GM19035 (cell line): ENCODE data around the gene GSE1.

Source experiments
- ATAC-seq: cut with Tn5 transposase; IDR thresholded peaks from one replicate; pipeline ENCODE4 v1.9.1; 2021; ENCODE audit not compliant: unreplicated experiment

GSE1 gene

DNA sequence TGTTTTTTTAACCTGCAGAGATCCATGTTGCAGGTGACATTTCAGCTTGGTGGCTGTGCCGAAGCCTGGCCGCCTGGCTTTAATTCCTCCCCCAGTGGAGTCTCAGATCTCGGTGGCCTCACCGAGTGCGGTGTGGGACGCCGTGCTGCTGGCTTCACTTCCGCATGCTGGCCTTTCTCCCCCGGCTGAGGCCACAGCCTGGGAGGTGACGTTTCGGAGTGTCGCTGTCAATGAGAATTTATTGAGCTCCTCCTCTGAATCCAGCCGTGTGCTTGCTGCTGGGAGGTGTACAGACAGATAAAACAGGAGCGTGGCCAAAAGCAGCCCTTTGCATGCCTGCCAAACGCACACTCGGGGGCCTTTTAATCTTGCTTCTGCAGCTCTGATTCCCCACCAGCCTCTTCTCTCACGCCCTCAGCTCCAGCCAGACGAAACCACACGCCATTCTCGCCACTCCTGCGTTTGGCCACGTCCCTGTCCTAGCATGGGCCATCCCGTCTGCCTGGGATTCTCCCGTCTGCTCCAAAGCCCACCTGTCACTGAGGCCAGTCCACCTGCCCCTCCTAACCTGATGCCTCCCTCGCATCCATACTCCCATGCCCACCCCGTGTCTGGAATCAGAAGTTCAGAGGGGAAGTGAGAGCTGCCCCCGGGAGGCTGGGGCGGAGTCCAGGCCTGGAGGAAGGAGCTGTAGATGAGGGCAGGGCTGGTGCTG lies 3.6 kb downstream of the GSE1 start:
- no peak for ATAC-seq

DNA sequence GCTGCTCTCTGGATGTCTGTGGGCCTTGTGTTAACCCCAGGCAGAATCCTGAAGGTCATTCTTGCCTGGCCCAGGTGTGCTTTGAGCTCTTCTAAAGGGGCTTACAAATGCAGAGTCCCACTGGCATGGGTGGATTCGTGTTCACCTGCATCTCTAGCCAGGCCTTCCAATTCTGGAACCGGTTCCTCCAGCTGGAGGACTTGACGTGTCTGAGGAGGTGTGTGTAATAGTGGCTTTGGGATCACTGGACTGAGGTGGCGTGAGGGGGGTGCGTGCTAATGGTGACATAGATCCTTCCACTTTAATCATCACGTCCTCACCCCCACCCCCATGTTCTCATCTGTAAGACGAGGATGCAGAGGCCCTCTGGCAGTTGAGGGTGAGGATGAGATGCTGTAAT lies 4.8 kb downstream of the GSE1 start:
- no peak for ATAC-seq

DNA sequence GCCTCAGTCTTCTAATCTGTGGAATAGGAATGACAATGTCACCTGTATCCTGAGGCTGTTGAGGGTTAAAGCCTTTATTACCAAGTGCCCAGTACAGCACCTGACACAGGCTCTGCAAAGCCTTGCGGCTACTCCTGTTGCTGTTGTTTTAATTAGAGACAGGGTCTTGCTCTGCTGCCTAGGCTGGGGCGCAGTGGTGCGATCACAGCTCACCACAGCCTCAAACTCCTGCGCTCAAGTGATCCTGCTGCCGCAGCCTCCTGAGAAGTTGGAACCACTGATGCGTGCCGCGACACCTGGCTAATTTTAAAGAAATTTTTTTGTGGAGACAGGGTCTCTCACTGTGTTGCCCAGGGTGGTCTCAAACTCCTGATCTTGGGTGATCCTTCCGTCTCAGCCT lies 5.4 kb downstream of the GSE1 start:
- no peak for ATAC-seq

DNA sequence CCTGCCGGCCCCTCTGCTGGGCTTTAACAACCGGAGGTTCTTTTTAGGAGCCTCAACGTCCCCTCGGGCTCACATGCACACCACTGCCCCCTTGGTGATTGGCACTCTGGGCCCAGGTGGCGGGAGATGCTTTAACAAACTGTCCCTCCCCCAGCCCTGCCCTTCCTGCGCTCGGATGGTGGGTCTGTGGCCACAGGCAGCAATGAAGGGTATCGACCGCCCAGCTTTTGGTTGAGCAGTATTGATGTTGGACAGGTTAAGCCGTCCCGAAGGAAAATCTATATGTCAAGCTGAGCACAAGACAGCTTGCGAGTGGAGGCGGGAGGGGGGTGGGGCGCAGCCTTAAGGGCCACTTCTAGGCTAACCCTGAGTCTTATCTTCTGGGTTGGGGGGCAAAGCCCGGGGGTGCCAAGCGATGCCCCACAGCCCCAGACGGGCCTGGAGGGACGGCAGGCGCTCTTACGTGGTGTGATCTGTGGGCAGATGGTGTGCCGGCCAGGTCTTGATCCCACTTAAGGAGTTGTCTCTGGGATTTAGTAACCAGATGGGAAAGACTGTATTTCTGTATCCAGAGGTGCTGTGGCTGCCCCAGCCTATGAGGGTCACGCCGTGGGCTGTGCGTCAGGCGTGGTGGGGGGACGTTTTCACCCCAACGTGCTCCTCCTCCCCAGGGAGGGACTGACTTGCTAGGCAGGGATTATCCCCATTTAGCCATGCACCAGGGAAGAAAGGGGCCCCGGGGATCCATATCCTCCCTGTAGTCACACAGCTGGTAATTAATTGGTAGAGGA lies 6.2 kb downstream of the GSE1 start:
- ATAC-seq = no peak

DNA sequence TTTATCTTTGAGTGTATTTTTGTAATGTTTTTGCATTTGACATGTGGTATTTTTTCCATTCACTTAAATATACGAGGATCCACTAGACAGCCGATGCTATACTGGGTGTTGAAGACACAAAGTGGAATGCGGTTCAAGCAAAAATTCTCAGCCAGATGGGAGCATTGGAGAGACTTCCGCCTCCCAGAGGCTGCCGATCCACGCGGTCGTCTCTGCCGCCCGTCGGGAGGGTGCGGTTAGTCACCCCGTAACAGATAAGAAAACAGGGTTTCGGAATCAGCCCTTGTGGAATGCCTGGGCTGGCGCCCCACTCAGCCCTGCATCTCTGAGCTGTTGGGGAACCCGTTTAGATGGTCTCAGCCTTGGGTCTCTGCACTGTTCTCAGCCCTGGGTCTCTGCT lies 7.3 kb downstream of the GSE1 start:
- no peak for ATAC-seq

DNA sequence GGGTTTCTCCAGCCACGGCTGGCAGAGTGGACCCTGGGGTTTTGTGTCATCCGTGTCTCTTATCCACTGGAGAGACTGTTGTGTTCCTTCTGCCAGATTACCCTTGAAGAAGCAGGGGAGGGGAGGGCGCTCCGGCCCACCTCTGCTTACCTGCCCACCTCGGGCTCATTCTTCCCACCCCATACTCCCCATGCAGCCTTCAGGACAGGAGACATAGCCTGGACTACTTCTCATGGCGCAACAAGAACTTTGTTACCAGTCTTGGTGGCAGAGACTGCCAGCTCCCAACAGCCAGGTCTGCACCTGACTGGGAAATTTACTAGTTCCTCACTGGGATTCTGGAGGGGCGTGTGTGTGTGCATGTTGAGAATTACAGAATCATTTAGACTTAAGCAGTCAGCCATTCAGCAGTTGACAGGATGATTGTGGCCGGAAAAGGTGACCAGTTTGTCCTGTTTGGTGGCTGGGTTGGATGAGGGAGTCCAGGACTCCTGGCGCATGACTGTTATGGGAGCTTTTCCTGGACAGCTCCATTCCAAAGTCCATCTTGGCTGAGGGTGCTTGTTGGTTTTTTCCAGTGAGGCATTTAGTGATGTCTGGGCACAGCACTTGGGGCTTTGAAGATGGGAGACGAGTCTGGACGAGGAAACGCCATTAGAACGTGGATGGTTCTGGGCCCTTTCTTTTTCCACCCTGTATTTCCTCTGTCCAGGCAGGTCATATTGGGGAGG lies 8.7 kb downstream of the GSE1 start:
- no peak for ATAC-seq

DNA sequence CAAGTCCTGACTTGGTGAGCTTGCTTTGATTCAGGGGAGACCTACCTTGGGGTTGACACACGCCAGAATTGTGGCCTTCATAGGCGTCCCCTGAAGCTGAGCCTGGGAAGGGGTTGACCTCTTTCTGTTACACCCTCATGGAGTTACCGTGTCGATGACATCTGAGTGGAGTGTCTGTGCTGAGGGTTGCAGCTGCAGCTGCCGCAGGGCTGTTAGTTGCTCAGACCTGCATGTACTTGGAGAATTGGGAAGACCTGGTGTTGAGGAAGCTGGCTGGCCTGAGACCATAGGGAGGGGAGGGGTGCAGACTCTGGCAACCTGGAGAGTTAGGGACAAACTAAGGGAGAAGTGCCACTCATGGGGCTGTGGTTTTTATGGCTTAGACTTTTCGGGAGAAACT lies 9.6 kb downstream of the GSE1 start:
- ATAC-seq = no peak

DNA sequence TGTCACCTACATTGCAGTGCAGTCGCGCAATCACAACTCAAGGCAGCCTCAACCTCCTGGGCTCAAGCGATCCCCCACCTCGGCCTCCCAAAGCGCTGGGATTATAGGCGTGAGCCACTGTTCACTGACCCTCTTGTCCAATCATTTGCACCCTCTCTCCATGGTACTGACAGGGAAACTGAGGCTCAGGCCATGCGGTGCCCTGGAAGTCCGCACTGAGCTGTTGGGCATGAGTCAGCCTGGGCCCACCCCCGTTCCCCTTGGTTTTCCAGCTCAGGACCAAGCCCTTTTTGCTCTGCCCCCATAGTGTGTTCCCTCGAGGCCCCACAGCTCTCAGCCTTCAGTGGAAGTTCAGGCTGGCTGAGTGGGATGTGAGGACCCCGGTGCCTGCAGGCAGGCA lies 10.1 kb downstream of the GSE1 start:
- no peak for ATAC-seq

DNA sequence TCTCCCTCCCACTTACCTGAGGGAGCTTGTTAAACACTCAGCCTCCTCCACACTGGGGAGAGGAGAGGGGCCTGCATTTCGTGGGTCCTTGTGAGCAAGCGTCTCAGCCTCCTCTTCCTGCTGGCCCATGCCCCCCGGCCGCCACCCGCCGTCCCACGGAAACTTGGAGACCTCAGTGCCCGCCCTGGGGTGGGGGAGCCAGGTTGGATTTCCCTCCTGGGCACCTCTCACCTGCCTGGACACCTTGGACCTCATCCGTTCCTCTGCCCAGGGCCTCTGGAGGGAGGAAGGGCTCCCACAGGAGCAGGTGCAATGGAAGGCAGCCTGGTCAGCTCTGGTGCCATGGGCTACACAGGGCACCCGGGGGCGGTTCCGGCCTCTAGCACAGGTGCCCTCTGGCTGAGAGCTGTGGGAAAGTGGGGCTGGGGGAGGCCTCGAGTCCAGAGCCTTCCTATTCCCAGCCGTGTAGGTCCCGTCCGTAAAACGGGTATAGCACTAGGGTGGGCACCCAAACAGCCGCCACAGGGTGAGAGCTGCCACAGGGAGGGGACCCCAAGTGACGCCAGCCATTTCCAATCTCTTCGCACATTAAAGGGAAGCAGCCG lies 11.0 kb downstream of the GSE1 start:
- ATAC-seq = no peak

DNA sequence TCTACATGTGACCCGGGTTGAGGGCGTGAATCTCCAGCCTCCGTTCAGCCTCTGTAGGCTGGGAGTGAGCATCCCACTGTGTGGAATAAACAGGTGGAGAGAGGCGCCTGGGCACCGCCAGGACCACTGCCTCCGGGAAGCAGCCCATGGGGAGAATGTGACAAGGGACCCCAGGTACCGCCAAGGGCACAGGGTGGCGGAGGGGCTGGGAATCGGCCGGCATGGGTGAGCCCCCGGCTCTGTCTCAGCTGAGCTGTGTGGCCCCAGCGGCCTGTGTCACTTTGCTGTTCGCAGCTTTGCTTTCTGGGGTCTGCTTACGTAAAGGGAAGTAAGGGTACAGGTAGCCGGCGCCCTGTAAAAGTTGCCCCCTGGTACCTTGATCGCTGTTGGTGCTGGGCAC lies 11.5 kb downstream of the GSE1 start:
- no peak for ATAC-seq

DNA sequence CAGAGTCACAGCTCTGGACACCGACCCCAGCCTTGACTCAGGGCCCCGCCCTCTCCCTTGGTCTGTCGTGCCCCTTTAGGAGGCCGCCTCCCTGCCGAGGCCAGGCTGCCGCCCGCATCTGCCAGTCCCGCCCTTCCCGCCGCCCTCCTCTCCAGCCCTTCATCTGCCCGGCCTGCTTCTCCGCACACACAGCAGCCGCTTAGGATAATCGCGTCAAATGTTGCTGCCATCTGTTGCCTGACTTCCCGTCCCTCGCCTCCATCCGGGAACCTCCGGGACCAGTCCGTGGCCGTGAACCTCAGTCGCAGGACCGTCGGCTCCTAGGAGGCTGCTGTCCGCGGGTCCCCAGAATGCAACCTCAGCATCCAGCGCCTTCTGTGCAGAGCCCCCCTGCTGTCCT lies 11.9 kb downstream of the GSE1 start:
- ATAC-seq = no peak

DNA sequence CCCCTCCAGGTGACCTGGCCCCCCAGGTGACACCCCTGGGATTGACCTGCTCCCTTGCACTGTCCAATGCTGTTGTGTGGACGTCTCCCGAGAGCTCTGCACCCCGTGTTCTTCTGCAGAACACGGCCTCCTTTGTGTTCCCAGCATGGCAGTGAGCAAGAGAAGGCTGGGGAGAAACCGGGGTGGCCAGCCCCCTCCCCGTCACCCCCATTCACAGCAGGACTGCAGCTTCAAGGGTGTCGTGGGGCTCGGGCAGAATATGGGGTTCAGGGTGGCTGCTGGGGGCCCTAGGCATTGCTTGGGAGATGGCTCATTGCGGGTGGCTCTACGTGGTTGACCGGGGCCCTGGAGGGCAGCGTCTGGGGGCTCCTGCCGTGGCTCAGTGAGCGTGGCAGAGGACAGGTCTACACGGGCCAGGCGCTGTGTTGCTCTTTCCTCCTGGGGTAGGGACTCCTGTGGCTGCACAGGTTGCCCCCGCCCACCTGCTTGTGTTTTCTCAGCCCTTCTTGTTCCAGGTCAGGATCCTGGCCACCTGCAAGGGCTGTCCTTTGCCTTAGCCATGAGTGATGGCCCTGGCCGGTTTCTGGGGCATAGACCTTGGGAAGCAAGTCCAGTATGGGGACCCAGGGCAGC lies 12.5 kb downstream of the GSE1 start:
- ATAC-seq = no peak

DNA sequence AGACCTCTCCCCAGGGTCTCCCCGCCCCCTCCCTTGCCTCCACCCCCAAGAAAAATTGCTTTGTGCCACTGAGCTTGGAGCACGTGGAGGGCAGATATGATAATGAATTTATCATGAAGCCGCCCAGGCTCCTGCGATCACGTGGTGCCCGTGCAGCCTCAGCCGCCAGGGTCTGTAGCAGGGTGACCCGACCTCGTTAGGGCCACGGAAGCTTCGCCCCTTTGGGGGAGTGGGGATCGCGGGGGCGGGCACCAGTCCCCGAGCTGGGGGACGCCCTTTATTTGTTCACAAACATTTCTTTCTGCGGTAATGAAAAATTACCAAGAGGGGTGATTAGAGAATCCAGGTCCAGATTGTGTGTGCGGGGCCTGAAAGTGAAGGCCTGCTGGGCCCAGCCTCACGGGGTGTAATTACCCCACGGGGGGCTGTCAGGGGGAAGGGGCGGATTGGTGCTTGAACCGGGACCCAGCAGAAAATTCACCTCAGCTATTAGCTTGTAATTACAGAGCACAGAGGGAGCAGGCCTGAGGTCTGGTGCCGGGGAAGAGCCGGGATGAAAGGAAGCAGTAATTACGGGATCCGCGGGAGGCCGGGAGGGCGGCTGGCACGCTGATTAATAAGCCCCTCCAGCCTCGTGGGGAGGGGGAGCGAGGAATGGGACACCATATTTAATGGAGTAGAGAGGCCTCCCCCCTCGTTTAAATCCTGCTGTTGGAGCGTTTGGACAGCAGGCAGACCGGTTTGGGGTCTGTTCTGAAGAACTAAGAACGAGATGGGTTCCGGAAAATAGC lies 13.3 kb downstream of the GSE1 start:
- ATAC-seq = no peak

DNA sequence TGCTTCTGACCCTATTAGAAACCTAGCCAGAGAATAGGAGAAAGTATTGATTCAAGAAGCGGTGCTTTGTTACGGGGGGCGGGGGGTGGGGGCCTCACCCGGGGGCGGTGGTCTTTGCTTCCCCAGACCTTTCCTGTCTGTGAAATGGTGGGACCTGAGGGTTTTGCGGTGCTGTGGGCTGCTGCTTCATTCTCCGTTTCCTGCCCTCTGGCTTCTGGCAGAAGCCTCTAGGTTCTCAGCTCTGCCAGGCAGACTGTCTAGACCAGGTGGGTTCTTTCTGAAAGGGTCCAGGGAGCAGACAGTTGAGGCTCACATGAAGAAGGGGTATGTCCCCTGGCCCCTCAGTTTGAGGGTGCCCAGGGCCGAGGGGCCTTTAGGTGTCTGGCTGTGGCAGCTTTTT lies 14.0 kb downstream of the GSE1 start:
- ATAC-seq = no peak

DNA sequence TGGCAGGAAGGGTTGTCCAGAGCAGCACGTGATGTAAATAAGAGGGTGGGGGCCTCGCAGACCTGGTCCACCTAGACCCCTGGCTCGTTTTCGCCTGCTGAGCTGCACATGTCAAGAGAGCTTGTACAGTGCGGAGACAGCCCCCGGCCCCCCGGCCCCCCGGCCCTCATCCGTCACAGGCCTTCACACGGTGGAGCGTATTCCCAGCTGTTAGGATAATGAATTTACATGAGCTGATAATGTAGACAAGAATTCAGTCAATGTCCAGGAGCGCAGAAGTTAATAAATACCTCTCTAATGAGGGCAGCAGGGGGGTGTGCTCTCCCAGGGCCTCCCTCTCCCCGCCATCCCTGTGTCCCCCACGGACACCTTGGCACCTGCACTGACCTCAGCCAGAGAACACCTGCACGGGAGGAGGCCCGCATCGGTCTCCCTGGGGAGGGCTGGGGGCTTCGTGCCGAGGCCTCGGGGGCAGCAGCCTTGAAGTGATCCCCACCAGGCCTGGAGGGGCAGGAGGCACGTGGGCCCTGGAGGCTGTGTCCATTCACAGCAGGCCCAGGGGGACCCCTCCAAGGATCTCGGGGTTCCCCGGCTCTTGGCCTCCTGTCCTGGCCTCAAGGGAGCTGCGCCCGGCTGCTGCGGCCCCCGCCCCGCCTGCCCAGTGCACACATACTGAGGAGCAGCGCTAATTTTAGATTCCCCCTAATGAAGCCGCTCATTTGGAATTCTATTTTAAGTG lies 14.6 kb downstream of the GSE1 start:
- no peak for ATAC-seq

DNA sequence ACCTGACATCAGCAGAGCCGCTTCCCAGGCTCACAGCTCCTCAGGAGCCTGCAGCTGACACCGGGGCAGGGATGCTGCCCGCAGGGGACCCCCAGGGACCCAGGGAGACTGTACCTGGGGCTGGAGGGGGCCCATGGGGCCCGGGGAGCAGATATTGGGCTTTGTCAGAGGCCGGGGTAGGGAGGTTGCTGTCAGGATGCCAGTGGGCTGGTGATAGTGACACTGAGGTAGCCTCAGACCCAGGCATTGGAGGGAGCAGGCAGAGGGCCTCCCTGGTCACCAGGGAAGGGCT lies 15.1 kb downstream of the GSE1 start:
- ATAC-seq = no peak

DNA sequence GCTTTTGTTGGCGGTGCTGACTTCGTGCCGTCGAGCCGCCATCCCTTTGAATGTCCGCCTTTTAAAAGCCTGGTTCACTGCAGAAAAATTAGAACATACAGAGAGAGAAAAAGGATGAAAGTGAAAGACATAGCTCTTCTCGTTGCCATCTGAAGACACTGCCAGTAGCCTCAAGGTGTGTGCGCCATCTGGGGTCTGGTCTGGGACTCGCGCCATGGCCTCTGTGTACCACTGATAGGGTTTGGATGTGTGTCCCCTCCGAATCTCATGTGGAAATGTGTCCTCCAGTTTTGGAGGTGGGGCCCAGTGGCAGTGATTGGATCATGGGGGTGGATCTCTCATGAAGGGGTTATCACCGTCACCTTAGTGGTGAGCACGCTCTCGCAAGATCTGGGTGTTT lies 15.5 kb downstream of the GSE1 start:
- no peak for ATAC-seq

DNA sequence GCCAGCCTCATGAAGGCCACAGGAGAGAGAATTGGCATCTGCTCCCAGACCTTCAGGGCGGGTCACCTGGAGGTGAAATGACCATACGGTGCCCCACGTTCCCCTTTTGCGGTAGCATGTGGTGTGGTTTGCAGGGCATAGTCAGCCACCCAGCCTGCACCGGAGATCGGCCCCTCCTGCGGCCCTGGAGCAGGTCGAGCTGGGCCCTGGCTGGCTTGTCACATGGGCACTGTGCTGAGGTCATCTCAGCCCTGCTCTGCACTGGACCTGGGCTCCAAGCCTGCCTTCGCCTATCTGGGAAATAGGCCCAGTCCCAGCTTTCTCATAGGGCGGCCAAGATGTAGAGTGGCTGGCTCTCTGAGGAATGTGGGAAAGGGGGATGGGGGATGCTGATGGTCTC lies 16.2 kb downstream of the GSE1 start:
- ATAC-seq = no peak

DNA sequence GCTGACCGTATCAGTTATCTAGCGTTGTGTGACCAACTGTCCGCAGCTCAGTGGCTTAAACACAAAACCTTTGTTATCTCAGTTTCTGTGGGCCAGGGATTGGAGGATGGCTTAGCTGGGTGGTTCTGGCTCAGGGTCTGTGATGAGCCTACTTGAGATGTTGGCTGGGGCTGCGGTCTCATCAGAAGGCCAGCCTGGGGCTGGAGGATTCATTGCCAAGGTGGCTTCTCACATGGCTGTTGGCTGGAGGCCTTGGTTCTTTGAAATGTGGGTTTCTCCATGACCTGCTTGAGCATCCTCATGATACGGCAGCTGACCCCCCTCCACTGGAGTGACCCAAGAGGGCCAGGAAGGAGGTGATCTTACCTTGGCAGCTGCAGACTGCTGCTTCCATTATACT lies 16.7 kb downstream of the GSE1 start:
- ATAC-seq = no peak

DNA sequence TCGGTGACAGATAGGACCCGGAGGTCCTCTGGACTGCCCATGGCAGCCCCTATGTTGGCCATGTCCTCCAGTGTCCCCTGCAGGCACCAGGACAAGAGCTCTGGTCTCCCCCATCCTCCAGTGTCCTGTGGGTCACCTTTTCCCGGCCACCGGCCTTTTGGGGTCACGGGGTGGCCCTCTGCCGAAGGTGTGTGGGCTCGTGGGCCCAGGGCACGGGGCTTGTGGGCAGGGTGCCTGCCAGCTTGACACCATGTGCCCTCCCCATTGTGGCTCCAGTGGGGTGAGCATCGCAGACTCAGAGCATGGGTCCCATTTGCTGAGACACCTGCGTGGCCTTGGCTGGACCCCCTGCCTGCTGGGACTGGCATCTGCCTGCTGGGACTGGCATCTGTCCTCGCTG lies 18.1 kb downstream of the GSE1 start:
- no peak for ATAC-seq
